Measurements from ENCODE around the gene CDR2L.

GRCh38 chr17:75039238-75039637, 51.8 kb downstream of the CDR2L start:
- TF ChIP-seq, protein P1, sequence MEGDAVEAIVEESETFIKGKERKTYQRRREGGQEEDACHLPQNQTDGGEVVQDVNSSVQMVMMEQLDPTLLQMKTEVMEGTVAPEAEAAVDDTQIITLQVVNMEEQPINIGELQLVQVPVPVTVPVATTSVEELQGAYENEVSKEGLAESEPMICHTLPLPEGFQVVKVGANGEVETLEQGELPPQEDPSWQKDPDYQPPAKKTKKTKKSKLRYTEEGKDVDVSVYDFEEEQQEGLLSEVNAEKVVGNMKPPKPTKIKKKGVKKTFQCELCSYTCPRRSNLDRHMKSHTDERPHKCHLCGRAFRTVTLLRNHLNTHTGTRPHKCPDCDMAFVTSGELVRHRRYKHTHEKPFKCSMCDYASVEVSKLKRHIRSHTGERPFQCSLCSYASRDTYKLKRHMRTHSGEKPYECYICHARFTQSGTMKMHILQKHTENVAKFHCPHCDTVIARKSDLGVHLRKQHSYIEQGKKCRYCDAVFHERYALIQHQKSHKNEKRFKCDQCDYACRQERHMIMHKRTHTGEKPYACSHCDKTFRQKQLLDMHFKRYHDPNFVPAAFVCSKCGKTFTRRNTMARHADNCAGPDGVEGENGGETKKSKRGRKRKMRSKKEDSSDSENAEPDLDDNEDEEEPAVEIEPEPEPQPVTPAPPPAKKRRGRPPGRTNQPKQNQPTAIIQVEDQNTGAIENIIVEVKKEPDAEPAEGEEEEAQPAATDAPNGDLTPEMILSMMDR (IDR thresholded peaks at IDR 0.05; ENCODE audit: low read depth, low read length): no peak
- TF ChIP-seq POLR2A (IDR thresholded peaks at IDR 0.05; ENCODE audit: extremely low read depth, insufficient read length) (no peak), MYC (IDR thresholded peaks at IDR 0.05; ENCODE audit: low read depth, low read length) (no peak)
